Trophoblast cell (in vitro differentiated cells and primary cell): ENCODE measurements around the gene FBN1.
A peak's percentile ranks its signal among the peaks of the same experiment; 100 is the strongest.

Experiments
- DNase-seq, 2 donors: peaks; one replicate each; pipeline ENCODE4 v3.0.0-alpha.2; 2016
- H2AFZ ChIP-seq: 2 replicates; pipeline ENCODE4 v1.6.1; 2013; ENCODE audit warnings: low read length, moderate library complexity, mild to moderate bottlenecking; ENCODE audit not compliant: insufficient read depth, poor library complexity
- H2AK5ac ChIP-seq: 2 replicates; pipeline ENCODE4 v1.6.1; 2013; ENCODE audit warnings: mild to moderate bottlenecking, low read length
- H2BK120ac ChIP-seq: 2 replicates; pipeline ENCODE4 v1.6.1; 2013; ENCODE audit warnings: low read length, mild to moderate bottlenecking, moderate library complexity; ENCODE audit not compliant: insufficient read depth, poor library complexity
- H2BK12ac ChIP-seq: 2 replicates; pipeline ENCODE4 v1.6.1; 2013; ENCODE audit warnings: mild to moderate bottlenecking, low read length, moderate library complexity
- H2BK5ac ChIP-seq: 2 replicates; pipeline ENCODE4 v1.6.1; 2013; ENCODE audit warnings: low read length, low read depth, moderate library complexity, mild to moderate bottlenecking; ENCODE audit not compliant: poor library complexity
- H3K14ac ChIP-seq: 2 replicates; pipeline ENCODE4 v1.6.1; 2013; ENCODE audit warnings: mild to moderate bottlenecking, low read length
- H3K18ac ChIP-seq: 2 replicates; pipeline ENCODE4 v1.6.1; 2013; ENCODE audit warnings: mild to moderate bottlenecking, low read length
- H3K23ac ChIP-seq: 2 replicates; pipeline ENCODE4 v1.6.1; 2013; ENCODE audit warnings: low read length
- H3K27ac ChIP-seq: 2 replicates; pipeline ENCODE4 v1.5.1; 2013; ENCODE audit warnings: low read depth, mild to moderate bottlenecking, inconsistent platforms, low read length, moderate library complexity
- H3K27me3 ChIP-seq: 2 replicates; pipeline ENCODE4 v1.6.1; 2013; ENCODE audit warnings: inconsistent platforms, mild to moderate bottlenecking, low read length, moderate library complexity; ENCODE audit not compliant: insufficient read depth
- H3K36me3 ChIP-seq, 2 experiments: 1 replicate in 1 of 2; 2 replicates in 1 of 2; pipeline ENCODE4 v1.6.1; 2013; ENCODE audit warnings: low read length in 2 of 2, mild to moderate bottlenecking in 2 of 2, moderate library complexity in 1 of 2; ENCODE audit not compliant: insufficient read depth in 2 of 2, control insufficient read depth in 1 of 2
- H3K4ac ChIP-seq: 2 replicates; pipeline ENCODE4 v1.6.1; 2013; ENCODE audit warnings: low read depth, mild to moderate bottlenecking, low read length, moderate library complexity
- H3K4me1 ChIP-seq, 2 experiments: 1 replicate in 1 of 2; 2 replicates in 1 of 2; pipeline ENCODE4 v1.6.1; 2013; ENCODE audit warnings: low read length in 2 of 2, mild to moderate bottlenecking in 2 of 2, moderate library complexity in 1 of 2; ENCODE audit not compliant: insufficient read depth in 2 of 2, control insufficient read depth in 1 of 2
- H3K4me2 ChIP-seq: 2 replicates; pipeline ENCODE4 v1.6.1; 2013; ENCODE audit warnings: inconsistent platforms, mild to moderate bottlenecking, low read length, moderate library complexity
- H3K4me3 ChIP-seq: 2 replicates; pipeline ENCODE4 v1.5.1; 2013; ENCODE audit warnings: mild to moderate bottlenecking, low read depth, low read length, inconsistent platforms
- H3K79me1 ChIP-seq: one replicate; pipeline ENCODE4 v1.6.1; 2013; ENCODE audit warnings: low read length
- H3K79me2 ChIP-seq: 2 replicates; pipeline ENCODE4 v1.6.1; 2013; ENCODE audit warnings: low read length, mild to moderate bottlenecking; ENCODE audit not compliant: control insufficient read depth, insufficient read depth, poor library complexity
- H3K9ac ChIP-seq: 2 replicates; pipeline ENCODE4 v1.6.1; 2013; ENCODE audit warnings: mild to moderate bottlenecking, low read length
- H3K9me3 ChIP-seq: 2 replicates; pipeline ENCODE4 v1.6.1; 2013; ENCODE audit warnings: low read depth, mild to moderate bottlenecking, control low read depth, inconsistent platforms, low read length; ENCODE audit not compliant: insufficient read depth
- H4K12ac ChIP-seq: 2 replicates; pipeline ENCODE4 v1.6.1; 2013; ENCODE audit warnings: low read depth, mild to moderate bottlenecking, low read length, moderate library complexity
- H4K8ac ChIP-seq: 2 replicates; pipeline ENCODE4 v1.6.1; 2013; ENCODE audit warnings: low read depth, mild to moderate bottlenecking, low read length, moderate library complexity
- H4K91ac ChIP-seq: one replicate; pipeline ENCODE4 v1.6.1; 2013; ENCODE audit warnings: low read depth, mild to moderate bottlenecking, low read length, moderate library complexity
- whole genome bisulfite sequencing: extraction: QIAGEN DNeasy Blood & Tissue Kit; methylation state at CpG from one replicate; pipeline ENCODE4 v1.1.7; 2013; ENCODE audit warnings: missing lambda C conversion rate; ENCODE audit not compliant: insufficient read length, insufficient coverage; ENCODE audit errors: extremely low coverage; 5-methylcytosine and 5-hydroxymethylcytosine counted together

FBN1 gene

DNA sequence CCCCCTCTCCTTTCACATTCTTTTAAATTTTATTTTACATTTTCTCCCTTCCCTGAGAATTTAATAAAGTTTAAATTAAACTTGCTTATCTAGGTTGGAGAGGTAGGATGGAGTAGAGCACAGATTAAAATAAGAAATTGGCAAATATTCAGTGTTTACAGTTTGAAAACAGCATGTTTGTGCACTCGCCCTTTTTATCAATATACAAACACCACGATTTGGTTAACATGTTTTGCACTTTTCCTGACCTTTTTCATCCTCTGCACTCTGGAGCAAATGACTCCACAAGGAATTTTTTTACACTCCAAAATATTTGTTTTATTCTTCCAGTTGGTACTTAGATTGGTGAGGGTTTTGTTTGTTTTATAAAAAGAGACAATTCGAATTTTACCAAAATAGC, 227.2 kb downstream of the FBN1 start:
- Histone ChIP-seq H2BK12ac (no peak overlapping the region), H2BK5ac (no peak overlapping the region), H3K27me3 (no peaks in the 10 kb centered on the region), H2BK120ac (no peak overlapping the region), H2AFZ (no peak overlapping the region), H4K12ac (no peak overlapping the region), H3K9ac (no peak overlapping the region), H3K4me3 (no peak overlapping the region), H3K14ac (no peak overlapping the region), H3K9me3 (no peaks in the 10 kb centered on the region), H4K91ac (no peak overlapping the region), H4K8ac (no peak overlapping the region), H3K23ac (no peak overlapping the region), H3K4me1 (peaks cover 6 to 9% of the 10 kb centered on the region in 2 experiments), H3K27ac (no peak overlapping the region), H3K79me2 (no peaks in the 10 kb centered on the region), H3K79me1 (peaks cover 7% of the 10 kb centered on the region), H3K4ac (no peak overlapping the region), H3K36me3 (peaks cover 0 to 2% of the 10 kb centered on the region in 2 experiments), H3K18ac (no peak overlapping the region), H3K4me2 (no peak overlapping the region), H2AK5ac (no peak overlapping the region)
- WGBS: no CpG with 5 or more reads among the region's 3 CpGs
- DNase-seq: no peak

DNA sequence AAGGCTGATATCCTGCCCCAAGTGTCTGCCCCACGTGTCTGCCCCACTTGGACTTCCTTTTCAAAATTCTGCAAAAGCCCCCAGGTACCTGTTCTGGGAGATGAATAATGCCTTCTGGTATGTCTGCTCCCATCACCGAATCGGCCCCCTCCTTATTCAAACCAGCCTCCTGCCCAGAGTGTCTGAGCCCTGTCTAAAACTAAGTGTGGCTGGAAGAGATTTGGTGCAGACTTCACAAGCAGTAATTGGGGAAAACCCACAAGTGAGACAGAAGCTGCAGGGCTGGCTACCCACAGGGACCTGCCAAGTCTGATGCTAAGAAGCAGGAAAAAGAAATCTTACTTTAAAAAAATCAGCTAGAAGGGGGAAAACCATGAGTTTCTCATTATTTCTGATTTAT, 229.2 kb downstream of the FBN1 start:
- Histone ChIP-seq H3K27ac (no peak overlapping the region), H3K4ac (no peak overlapping the region), H3K18ac (no peak overlapping the region), H3K4me1 (peaks cover 10 to 17% of the 10 kb centered on the region in 2 experiments), H3K9ac (no peak overlapping the region), H3K36me3 (peaks cover 0 to 2% of the 10 kb centered on the region in 2 experiments), H3K79me1 (peaks cover 8% of the 10 kb centered on the region), H4K91ac (no peak overlapping the region), H2AFZ (no peak overlapping the region), H2BK5ac (no peak overlapping the region), H3K23ac (no peak overlapping the region), H3K14ac (no peak overlapping the region), H2BK12ac (no peak overlapping the region), H3K9me3 (no peaks in the 10 kb centered on the region), H4K12ac (no peak overlapping the region), H3K79me2 (no peaks in the 10 kb centered on the region), H4K8ac (no peak overlapping the region), H3K4me3 (no peak overlapping the region), H2BK120ac (no peak overlapping the region), H3K27me3 (no peaks in the 10 kb centered on the region), H3K4me2 (no peak overlapping the region), H2AK5ac (no peak overlapping the region)
- no CpG with 5 or more reads among the region's 3 CpGs for WGBS
- no peak for DNase-seq

DNA sequence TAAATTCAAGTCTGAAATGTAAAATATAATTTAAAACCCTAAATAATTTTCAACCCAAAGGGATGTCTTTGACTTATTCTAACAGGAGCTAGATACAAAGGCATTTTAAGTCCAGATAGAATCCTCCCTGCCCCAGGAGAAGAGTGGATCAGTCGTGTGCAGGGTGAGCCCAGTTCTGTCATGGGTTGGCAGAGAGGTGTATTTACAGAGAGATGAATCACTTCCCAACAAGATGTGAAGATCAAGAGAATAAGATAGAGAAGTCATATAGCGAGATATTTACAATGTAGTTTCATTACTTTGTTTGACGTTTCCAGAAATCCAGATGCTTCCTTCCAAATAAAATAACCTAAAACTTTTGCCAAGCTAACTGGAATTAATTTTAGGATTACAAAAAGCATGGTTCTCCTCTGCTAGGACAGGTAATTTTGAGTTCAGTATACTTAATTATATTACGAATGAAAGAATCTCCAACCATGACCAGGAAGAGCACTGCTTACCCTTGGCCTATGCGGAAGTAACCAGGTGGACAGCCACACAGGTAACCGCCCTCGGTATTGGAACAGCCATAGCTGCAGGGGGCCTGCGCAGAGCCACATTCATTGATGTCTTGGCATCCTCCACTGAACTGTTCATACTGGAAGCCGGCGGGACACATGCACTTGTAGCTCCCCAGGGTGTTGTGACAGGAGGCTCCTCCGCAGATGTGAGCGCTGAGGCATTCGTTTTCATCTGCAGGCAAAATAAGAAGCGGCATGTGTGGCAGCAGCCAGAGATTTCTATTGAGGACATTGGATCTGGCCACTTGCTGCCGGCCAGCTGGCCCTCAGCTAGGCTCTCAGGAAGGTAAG, 230.2 kb downstream of the FBN1 start:
- no peaks in the 10 kb centered on the region for H3K79me2 ChIP-seq
- no peak overlapping the region for H3K4me3 ChIP-seq
- no peak overlapping the region for H2BK5ac ChIP-seq
- no peak overlapping the region for H4K8ac ChIP-seq
- no peak overlapping the region for H3K27ac ChIP-seq
- H3K14ac ChIP-seq: peak overlapping the region; percentile 28
- no peak for DNase-seq
- peak overlapping the region; percentile 48 for H4K91ac ChIP-seq
- H3K4me1 ChIP-seq: peaks cover 10 to 15% of the 10 kb centered on the region in 2 experiments
- no peak overlapping the region for H4K12ac ChIP-seq
- no peaks in the 10 kb centered on the region for H3K36me3 ChIP-seq
- H2AFZ ChIP-seq: no peak overlapping the region
- H3K4ac ChIP-seq: peak overlapping the region; percentile 9
- H2BK120ac ChIP-seq: no peak overlapping the region
- H3K79me1 ChIP-seq: peaks cover 8% of the 10 kb centered on the region
- no peaks in the 10 kb centered on the region for H3K9me3 ChIP-seq
- no peak overlapping the region for H3K9ac ChIP-seq
- no peak overlapping the region for H3K23ac ChIP-seq
- WGBS: no CpG with 5 or more reads among the region's 15 CpGs
- no peak overlapping the region for H3K4me2 ChIP-seq
- H2AK5ac ChIP-seq: peak overlapping the region; percentile 71
- H3K18ac ChIP-seq: no peak overlapping the region
- no peaks in the 10 kb centered on the region for H3K27me3 ChIP-seq
- peak overlapping the region; percentile 59 for H2BK12ac ChIP-seq

DNA sequence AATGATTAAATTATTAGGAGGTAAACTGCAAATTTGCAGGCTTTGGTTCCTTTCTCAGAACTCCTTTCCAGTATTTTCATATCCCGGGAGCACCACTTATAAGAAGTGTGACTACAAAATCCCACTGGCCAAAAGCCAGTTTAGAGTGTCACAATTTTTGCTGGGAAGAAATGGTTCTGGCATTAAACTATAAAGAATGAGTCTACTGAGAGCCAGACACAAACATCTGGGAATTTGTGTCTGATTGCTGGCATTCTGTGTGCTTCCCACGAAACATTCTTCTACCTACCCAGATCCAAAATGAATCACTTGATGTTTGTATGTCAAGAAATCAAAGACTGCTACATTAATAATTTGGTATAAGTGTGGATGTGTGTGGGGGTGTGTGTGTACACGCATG, 231.5 kb downstream of the FBN1 start:
- no peak overlapping the region for H3K9ac ChIP-seq
- no peak for DNase-seq

More for the DNA sequence above, 231.5 kb downstream of the FBN1 start:
- no peak overlapping the region for H2AK5ac ChIP-seq
- no peak overlapping the region for H3K18ac ChIP-seq
- H2AFZ ChIP-seq: no peak overlapping the region
- H2BK5ac ChIP-seq: no peak overlapping the region
- H2BK120ac ChIP-seq: no peak overlapping the region
- H3K14ac ChIP-seq: no peak overlapping the region
- no peak overlapping the region for H3K4me2 ChIP-seq
- H4K91ac ChIP-seq: no peak overlapping the region
- WGBS: no CpG with 5 or more reads among the region's 3 CpGs
- no peaks in the 10 kb centered on the region for H3K9me3 ChIP-seq
- H3K36me3 ChIP-seq: no peaks in the 10 kb centered on the region
- peaks cover 10 to 15% of the 10 kb centered on the region in 2 experiments for H3K4me1 ChIP-seq
- H3K79me1 ChIP-seq: peaks cover 8% of the 10 kb centered on the region
- no peak overlapping the region for H4K12ac ChIP-seq
- H2BK12ac ChIP-seq: no peak overlapping the region
- H3K79me2 ChIP-seq: no peaks in the 10 kb centered on the region
- no peak overlapping the region for H4K8ac ChIP-seq
- H3K27me3 ChIP-seq: no peaks in the 10 kb centered on the region
- no peak overlapping the region for H3K23ac ChIP-seq
- no peak overlapping the region for H3K27ac ChIP-seq
- H3K4ac ChIP-seq: no peak overlapping the region
- no peak overlapping the region for H3K4me3 ChIP-seq
